DMS 273 (cell line): ENCODE data around the gene VPS54.
"Not testable (repeated sequence)": the region's sequence is repeated elsewhere in the genome, so short reads cannot be mapped to it uniquely, and the experiment has no call there.

ENCODE experiments used
- DNase-seq: peaks from one replicate; lab custom pipeline; 2025; ENCODE audit not compliant: unreplicated experiment; lab: John Stamatoyannopoulos, UW

Gene VPS54

GRCh38 chr2:64023485-64024258 lies 4.4 kb upstream of the VPS54 start:
- peak; percentile 35 for DNase-seq

GRCh38 chr2:64021578-64021977 lies 2.4 kb upstream of the VPS54 start:
- DNase-seq = peak; percentile 41

- no peak for DNase-seq
Observed at GRCh38 chr2:64019975-64020528, 824 bp upstream of the VPS54 start.

- DNase-seq = peak; percentile 83
Observed at GRCh38 chr2:64018701-64019082, 536 bp downstream of the VPS54 start.

GRCh38 chr2:64017811-64018700 lies 1.2 kb downstream of the VPS54 start:
- DNase-seq = peak; percentile 70

- DNase-seq = no peak
Observed at GRCh38 chr2:64015898-64016297, 3.3 kb downstream of the VPS54 start.

- no peak for DNase-seq
Observed at GRCh38 chr2:64015391-64015790, 3.8 kb downstream of the VPS54 start.

GRCh38 chr2:64014628-64015027 lies 4.6 kb downstream of the VPS54 start:
- DNase-seq = no peak

- DNase-seq = no peak
Observed at GRCh38 chr2:64013053-64013452, 6.2 kb downstream of the VPS54 start.

GRCh38 chr2:64012115-64012514 lies 7.1 kb downstream of the VPS54 start:
- no peak for DNase-seq

- DNase-seq = no peak
Observed at GRCh38 chr2:64008434-64009009, 10.7 kb downstream of the VPS54 start.

GRCh38 chr2:64007924-64008323 lies 11.3 kb downstream of the VPS54 start:
- no peak for DNase-seq

- no peak for DNase-seq
Observed at GRCh38 chr2:64005707-64006356, 13.4 kb downstream of the VPS54 start.

GRCh38 chr2:64003239-64003638 lies 16.0 kb downstream of the VPS54 start:
- DNase-seq = no peak

- no peak for DNase-seq
Observed at GRCh38 chr2:64001382-64002101, 17.7 kb downstream of the VPS54 start.

- DNase-seq = no peak
Observed at GRCh38 chr2:64000630-64001381, 18.4 kb downstream of the VPS54 start.

GRCh38 chr2:63999049-63999448 lies 20.2 kb downstream of the VPS54 start:
- DNase-seq = no peak

- not testable (repeated sequence) for DNase-seq
Observed at GRCh38 chr2:63996582-63997198, 22.5 kb downstream of the VPS54 start.
